ENCODE results near the gene GTPBP6. TPM values are rescaled to one million over a fixed set of nuclear protein-coding genes. Genes with fewer than 3 reads are reported as not detected.

GTPBP6 gene
- total RNA-seq, 1 experiment from 2014 or later = 37.4 TPM

DNA sequence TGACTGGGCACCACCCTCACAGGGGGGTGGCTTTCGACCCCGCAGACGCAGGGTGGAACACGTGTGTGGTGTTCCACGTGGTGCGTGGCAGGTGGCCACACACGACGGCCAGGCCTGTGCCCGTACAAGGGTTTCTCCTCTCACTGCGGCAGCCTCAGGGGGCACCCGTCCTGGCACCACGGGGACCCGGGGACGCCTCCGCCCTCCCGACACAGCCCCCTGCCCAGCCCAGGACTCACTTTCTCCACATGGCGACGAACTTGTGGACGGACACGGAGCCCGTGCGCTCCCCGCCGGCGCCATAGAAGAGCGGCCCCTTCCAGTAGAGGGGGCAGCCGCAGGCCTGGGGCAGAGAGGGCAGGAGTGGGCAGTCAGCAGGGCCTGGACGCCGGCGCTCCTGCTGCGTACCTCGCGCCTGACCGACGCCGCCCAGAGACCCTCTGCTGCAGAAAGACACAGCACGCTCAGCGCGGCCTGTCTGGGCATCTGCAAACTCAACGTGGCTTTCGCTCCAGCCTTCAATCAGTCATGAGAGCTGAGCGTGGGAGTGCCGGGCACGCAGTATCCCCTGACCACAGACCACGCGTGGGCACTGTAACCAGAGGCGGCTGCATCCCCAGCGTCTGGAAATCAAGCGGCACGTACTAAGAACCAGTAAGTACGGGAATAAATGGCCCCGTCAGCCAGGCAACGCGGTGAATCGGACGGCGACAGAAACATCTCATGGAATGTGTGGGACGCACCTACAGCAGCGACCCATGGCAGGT lies 28.9 kb upstream of the GTPBP6 start:
- no TSS peak for BruUV-seq (replicated peaks)
- intact Hi-C loops (cut with micrococcal nuclease; ENCODE audit: unreplicated experiment) (no loop called here), in situ Hi-C loops (cut with HindIII; ENCODE audit: low pct_unique_long_range_greater_than_20kb, low sequenced_read_pairs) (no loop called here)
- Histone ChIP-seq H3K36me3 (ENCODE audit: control insufficient read depth, insufficient read depth, low read length) (no peaks in the 10 kb centered on the region), H3K4me3 (ENCODE audit: low read depth in 2 of 2, low read length in 2 of 2) (no peak overlapping the region), H3K9me3 (ENCODE audit: control insufficient read depth, insufficient read depth, low read depth, low read length) (no peaks in the 10 kb centered on the region), H3K27ac (ENCODE audit: low read length) (no peak overlapping the region), H3K27me3 (ENCODE audit: control insufficient read depth, insufficient read depth, low read length) (no peaks in the 10 kb centered on the region), H3K4me1 (ENCODE audit: control insufficient read depth, insufficient read depth, low read length) (no peaks in the 10 kb centered on the region)
- ChIA-PET POLR2A (no interaction called here), CTCF (no interaction called here)
- ATAC-seq = no peak
- TF ChIP-seq, protein P1, sequence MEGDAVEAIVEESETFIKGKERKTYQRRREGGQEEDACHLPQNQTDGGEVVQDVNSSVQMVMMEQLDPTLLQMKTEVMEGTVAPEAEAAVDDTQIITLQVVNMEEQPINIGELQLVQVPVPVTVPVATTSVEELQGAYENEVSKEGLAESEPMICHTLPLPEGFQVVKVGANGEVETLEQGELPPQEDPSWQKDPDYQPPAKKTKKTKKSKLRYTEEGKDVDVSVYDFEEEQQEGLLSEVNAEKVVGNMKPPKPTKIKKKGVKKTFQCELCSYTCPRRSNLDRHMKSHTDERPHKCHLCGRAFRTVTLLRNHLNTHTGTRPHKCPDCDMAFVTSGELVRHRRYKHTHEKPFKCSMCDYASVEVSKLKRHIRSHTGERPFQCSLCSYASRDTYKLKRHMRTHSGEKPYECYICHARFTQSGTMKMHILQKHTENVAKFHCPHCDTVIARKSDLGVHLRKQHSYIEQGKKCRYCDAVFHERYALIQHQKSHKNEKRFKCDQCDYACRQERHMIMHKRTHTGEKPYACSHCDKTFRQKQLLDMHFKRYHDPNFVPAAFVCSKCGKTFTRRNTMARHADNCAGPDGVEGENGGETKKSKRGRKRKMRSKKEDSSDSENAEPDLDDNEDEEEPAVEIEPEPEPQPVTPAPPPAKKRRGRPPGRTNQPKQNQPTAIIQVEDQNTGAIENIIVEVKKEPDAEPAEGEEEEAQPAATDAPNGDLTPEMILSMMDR (IDR thresholded peaks at IDR 0.05) = no peak
- no peak for TF ChIP-seq SIN3A (IDR thresholded peaks at IDR 0.05; ENCODE audit: borderline replicate concordance, insufficient read depth, low read depth, low read length)
- TF ChIP-seq, protein P2, sequence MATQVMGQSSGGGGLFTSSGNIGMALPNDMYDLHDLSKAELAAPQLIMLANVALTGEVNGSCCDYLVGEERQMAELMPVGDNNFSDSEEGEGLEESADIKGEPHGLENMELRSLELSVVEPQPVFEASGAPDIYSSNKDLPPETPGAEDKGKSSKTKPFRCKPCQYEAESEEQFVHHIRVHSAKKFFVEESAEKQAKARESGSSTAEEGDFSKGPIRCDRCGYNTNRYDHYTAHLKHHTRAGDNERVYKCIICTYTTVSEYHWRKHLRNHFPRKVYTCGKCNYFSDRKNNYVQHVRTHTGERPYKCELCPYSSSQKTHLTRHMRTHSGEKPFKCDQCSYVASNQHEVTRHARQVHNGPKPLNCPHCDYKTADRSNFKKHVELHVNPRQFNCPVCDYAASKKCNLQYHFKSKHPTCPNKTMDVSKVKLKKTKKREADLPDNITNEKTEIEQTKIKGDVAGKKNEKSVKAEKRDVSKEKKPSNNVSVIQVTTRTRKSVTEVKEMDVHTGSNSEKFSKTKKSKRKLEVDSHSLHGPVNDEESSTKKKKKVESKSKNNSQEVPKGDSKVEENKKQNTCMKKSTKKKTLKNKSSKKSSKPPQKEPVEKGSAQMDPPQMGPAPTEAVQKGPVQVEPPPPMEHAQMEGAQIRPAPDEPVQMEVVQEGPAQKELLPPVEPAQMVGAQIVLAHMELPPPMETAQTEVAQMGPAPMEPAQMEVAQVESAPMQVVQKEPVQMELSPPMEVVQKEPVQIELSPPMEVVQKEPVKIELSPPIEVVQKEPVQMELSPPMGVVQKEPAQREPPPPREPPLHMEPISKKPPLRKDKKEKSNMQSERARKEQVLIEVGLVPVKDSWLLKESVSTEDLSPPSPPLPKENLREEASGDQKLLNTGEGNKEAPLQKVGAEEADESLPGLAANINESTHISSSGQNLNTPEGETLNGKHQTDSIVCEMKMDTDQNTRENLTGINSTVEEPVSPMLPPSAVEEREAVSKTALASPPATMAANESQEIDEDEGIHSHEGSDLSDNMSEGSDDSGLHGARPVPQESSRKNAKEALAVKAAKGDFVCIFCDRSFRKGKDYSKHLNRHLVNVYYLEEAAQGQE (IDR thresholded peaks at IDR 0.05; ENCODE audit: insufficient read depth in 1 of 2, low read depth in 2 of 2, low read length in 1 of 2) = no peak
- no peak for TF ChIP-seq POLR2AphosphoS5 (IDR thresholded peaks at IDR 0.05; ENCODE audit: low read depth, low read length)
- no peak for TF ChIP-seq TCF7L2 (IDR thresholded peaks at IDR 0.05; ENCODE audit: low read depth, low read length)
- no peak for DNase-seq (ENCODE audit: low read depth, low spot score)

DNA sequence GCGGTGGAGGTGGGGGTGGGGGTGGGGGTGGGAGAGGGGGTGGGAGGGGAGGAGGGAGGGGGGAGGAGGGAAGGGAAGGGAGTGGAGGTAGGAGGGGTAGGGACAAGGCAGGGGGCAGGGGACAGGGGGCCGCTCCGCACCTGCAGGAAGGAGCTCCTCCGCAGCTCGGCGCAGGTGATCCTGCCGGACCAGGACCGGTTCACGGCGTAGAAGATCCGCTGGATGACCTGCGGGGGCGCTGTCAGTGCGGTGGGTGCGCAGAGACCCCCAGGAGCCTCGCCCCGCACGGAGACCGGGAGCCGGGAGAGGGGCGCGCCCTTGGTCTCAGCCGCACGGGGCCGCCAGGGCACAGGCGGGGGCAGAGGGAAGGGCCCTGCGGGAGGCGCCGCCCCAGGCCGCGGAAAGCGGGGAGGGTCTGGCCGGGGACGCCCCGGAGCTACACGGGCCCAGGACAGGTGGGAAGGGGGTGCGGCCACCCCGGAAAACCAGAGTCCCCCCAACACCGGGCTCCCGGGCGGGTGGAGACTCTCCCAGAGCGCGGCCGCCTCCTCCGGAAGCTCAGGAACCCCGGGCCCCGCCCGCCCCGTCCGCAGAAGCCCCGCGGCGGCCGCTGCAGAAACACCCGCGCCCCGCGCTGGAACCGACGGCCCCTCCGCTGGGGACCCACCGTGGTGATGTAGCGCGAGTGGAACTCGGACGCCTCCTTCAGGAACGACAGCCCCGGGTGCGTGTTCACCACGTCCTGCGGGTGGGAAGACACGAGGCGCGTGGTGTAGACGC lies 27.6 kb upstream of the GTPBP6 start:
- ATAC-seq (no peak), DNase-seq (ENCODE audit: low read depth, low spot score) (no peak)
- Histone ChIP-seq H3K4me1 (ENCODE audit: control insufficient read depth, insufficient read depth, low read length) (no peaks in the 10 kb centered on the region), H3K27ac (ENCODE audit: low read length) (no peak overlapping the region), H3K27me3 (ENCODE audit: control insufficient read depth, insufficient read depth, low read length) (no peaks in the 10 kb centered on the region), H3K4me3 (ENCODE audit: low read depth in 2 of 2, low read length in 2 of 2) (no peak overlapping the region), H3K9me3 (ENCODE audit: control insufficient read depth, insufficient read depth, low read depth, low read length) (no peaks in the 10 kb centered on the region), H3K36me3 (ENCODE audit: control insufficient read depth, insufficient read depth, low read length) (no peaks in the 10 kb centered on the region)
- intact Hi-C loops (cut with micrococcal nuclease; ENCODE audit: unreplicated experiment) (no loop called here), in situ Hi-C loops (cut with HindIII; ENCODE audit: low pct_unique_long_range_greater_than_20kb, low sequenced_read_pairs) (no loop called here)
- BruUV-seq (replicated peaks) = no TSS peak
- no peak for TF ChIP-seq POLR2AphosphoS5 (IDR thresholded peaks at IDR 0.05; ENCODE audit: low read depth, low read length)
- TF ChIP-seq, protein P1 (IDR thresholded peaks at IDR 0.05) = no peak
- TF ChIP-seq, protein P2 (IDR thresholded peaks at IDR 0.05; ENCODE audit: insufficient read depth in 1 of 2, low read depth in 2 of 2, low read length in 1 of 2) = no peak
- TF ChIP-seq TCF7L2 (IDR thresholded peaks at IDR 0.05; ENCODE audit: low read depth, low read length) = no peak
- TF ChIP-seq SIN3A (IDR thresholded peaks at IDR 0.05; ENCODE audit: borderline replicate concordance, insufficient read depth, low read depth, low read length) = no peak
- POLR2A ChIA-PET = no interaction called here
- CTCF ChIA-PET = no interaction called here

Measured in Panc1 (cell line).